A549 (cell line): ENCODE results near the gene SCRN1. TPM values are rescaled to one million over a fixed set of nuclear protein-coding genes. Genes with fewer than 3 reads are reported as not detected.

Experiments used
- ATAC-seq, 2 experiments: fragments of 200-7000 bp in 1 of 2; fragments of >200 bp in 1 of 2; cut with Nextera tagmentation in 1 of 2; cut with Tn5 transposase in 1 of 2; 3 replicates each; pipeline versions ENCODE4 v1.8.0 to v1.9.1; 2018 to 2020; ENCODE audit warnings: mild to moderate bottlenecking in 1 of 2, moderate library complexity in 1 of 2
- CTCF ChIA-PET: fragments of 300-600 bp; sonication (Branson Sonifier 250); formaldehyde crosslinking; extraction: SDS; loops from one replicate; lab custom pipeline; 2021; ENCODE audit warnings: antibody characterized with exemption, inconsistent platforms; lab: Yijun Ruan, JAX
- POLR2A ChIA-PET: fragments of 350-600 bp; formaldehyde crosslinking; extraction: SDS; loops from one replicate; lab custom pipeline; 2021; ENCODE audit warnings: antibody characterized with exemption, inconsistent platforms; lab: Yijun Ruan, JAX
- DNase-seq, 2 experiments: peaks; one replicate each; pipeline versions ENCODE4 v3.0.0 to v3.0.0-alpha.2; 2011 to 2016; ENCODE audit warnings: low read depth in 1 of 2, low spot score in 1 of 2
- FAIRE-seq: peaks from 2 replicates; lab custom pipeline; 2011; peaks lifted over from hg19 to GRCh38; lab: Jason Lieb, UNC
- H3K27ac ChIP-seq, 2 experiments: fragments of >200 bp; sonication (Bioruptor Twin); formaldehyde crosslinking; 3 replicates each; pipeline ENCODE4 v1.5.1; 2016 to 2017
- H3K4me1 ChIP-seq: fragments of >200 bp; sonication (Bioruptor Twin); formaldehyde crosslinking; 3 replicates; pipeline ENCODE4 v1.6.1; 2016
- H3K4me2 ChIP-seq: fragments of >200 bp; sonication (Bioruptor Twin); formaldehyde crosslinking; 3 replicates; pipeline ENCODE4 v1.6.1; 2016
- H3K4me3 ChIP-seq: fragments of >200 bp; sonication (Bioruptor Twin); formaldehyde crosslinking; 3 replicates; pipeline ENCODE4 v1.5.1; 2016
- H3K9me3 ChIP-seq: fragments of >200 bp; sonication (Bioruptor Twin); formaldehyde crosslinking; 3 replicates; pipeline ENCODE4 v1.6.1; 2016
- ATOH8 ChIP-seq: fragments of 250-450 bp; sonication (Bioruptor Pico); IDR thresholded peaks from 2 replicates; pipeline ENCODE4 v1.5.0; 2020; ENCODE audit warnings: low read depth, mild to moderate bottlenecking, moderate library complexity
- BHLHE40 ChIP-seq: IDR thresholded peaks from 2 replicates; pipeline ENCODE4 v1.6.1; 2012; ENCODE audit warnings: low read depth, low read length, inconsistent platforms
- CHD4 ChIP-seq: fragments of 200-600 bp; sonication (generic); IDR thresholded peaks from 2 replicates; pipeline ENCODE4 v1.6.1; 2016; ENCODE audit warnings: antibody characterized with exemption, mild to moderate bottlenecking, borderline replicate concordance
- E2F6 ChIP-seq: IDR thresholded peaks from 2 replicates; pipeline ENCODE4 v1.6.1; 2012; ENCODE audit warnings: low read depth, borderline replicate concordance
- EHF ChIP-seq: fragments of 250-450 bp; sonication (Bioruptor Pico); IDR thresholded peaks from 2 replicates; pipeline ENCODE4 v1.5.0; 2020; ENCODE audit warnings: mild to moderate bottlenecking
- ESRRA ChIP-seq: fragments of 150-350 bp; IDR thresholded peaks from 2 replicates; pipeline ENCODE4 v1.6.1; 2014; ENCODE audit warnings: mild to moderate bottlenecking, low read length, borderline replicate concordance
- FOSB ChIP-seq: fragments of 250-450 bp; sonication (Bioruptor Pico); IDR thresholded peaks from 2 replicates; pipeline ENCODE4 v1.5.0; 2020; ENCODE audit warnings: mild to moderate bottlenecking, moderate library complexity
- FOSL2 ChIP-seq, 2 experiments: fragments of 450-650 bp in 1 of 2; fragments of >200 bp in 1 of 2; sonication (Bioruptor Twin) in 1 of 2; formaldehyde crosslinking; IDR thresholded peaks; 2 replicates each; pipeline versions ENCODE4 v1.5.0 to v1.6.1; 2016 to 2020; ENCODE audit warnings: mild to moderate bottlenecking in 1 of 2, moderate library complexity in 1 of 2
- HDAC2 ChIP-seq: fragments of 200-600 bp; sonication (generic); IDR thresholded peaks from 2 replicates; pipeline ENCODE4 v1.6.1; 2016
- HOXA7 ChIP-seq: fragments of 250-450 bp; sonication (Bioruptor Pico); IDR thresholded peaks from 2 replicates; pipeline ENCODE4 v1.5.0; 2020; ENCODE audit warnings: mild to moderate bottlenecking, moderate library complexity
- MAZ ChIP-seq: fragments of 150-350 bp; IDR thresholded peaks from 2 replicates; pipeline ENCODE4 v1.6.1; 2014; ENCODE audit warnings: antibody characterized with exemption, low read depth, low read length, borderline replicate concordance
- NFE2L2 ChIP-seq: fragments of 150-350 bp; conservative IDR thresholded peaks from 2 replicates; pipeline ENCODE4 v1.6.1; 2014; ENCODE audit warnings: low read length
- NPAS2 ChIP-seq: fragments of 250-450 bp; sonication (Bioruptor Pico); IDR thresholded peaks from 2 replicates; pipeline ENCODE4 v1.8.0; 2022; ENCODE audit warnings: mild to moderate bottlenecking, moderate library complexity, borderline replicate concordance
- NR3C1 ChIP-seq: fragments of >200 bp; sonication (Bioruptor Twin); formaldehyde crosslinking; IDR thresholded peaks from 3 replicates; pipeline ENCODE4 v1.6.1; 2017
- PHF8 ChIP-seq: fragments of 200-600 bp; sonication (generic); IDR thresholded peaks from 2 replicates; pipeline ENCODE4 v1.6.1; 2016; ENCODE audit warnings: low read depth, mild to moderate bottlenecking, antibody characterized with exemption, moderate library complexity, borderline replicate concordance
- POLR2A ChIP-seq: IDR thresholded peaks from 2 replicates; pipeline ENCODE4 v1.6.1; 2012; ENCODE audit warnings: mild to moderate bottlenecking, low read length
- POLR2AphosphoS2 ChIP-seq: conservative IDR thresholded peaks from 2 replicates; pipeline ENCODE4 v1.6.1; 2012; ENCODE audit warnings: low read length, improper control_type of control experiment, inconsistent platforms
- RCOR1 ChIP-seq: fragments of 150-350 bp; IDR thresholded peaks from 2 replicates; pipeline ENCODE4 v1.6.1; 2014; ENCODE audit warnings: antibody characterized with exemption, low read length, low read depth
- REST ChIP-seq: fragments of 200-600 bp; sonication (generic); IDR thresholded peaks from 2 replicates; pipeline ENCODE4 v1.6.1; 2016; ENCODE audit warnings: antibody characterized with exemption, mild to moderate bottlenecking, moderate library complexity
- SMC3 ChIP-seq: fragments of >200 bp; sonication (Bioruptor Twin); formaldehyde crosslinking; IDR thresholded peaks from 3 replicates; pipeline ENCODE4 v1.6.1; 2018; ENCODE audit warnings: inconsistent platforms
- TFCP2L1 ChIP-seq: fragments of 250-450 bp; sonication (Bioruptor Pico); IDR thresholded peaks from 2 replicates; pipeline ENCODE4 v1.5.0; 2021; ENCODE audit warnings: mild to moderate bottlenecking
- ZC3H11A ChIP-seq: fragments of 450-650 bp; IDR thresholded peaks from 2 replicates; pipeline ENCODE4 v1.6.1; 2014; ENCODE audit warnings: antibody characterized with exemption, mild to moderate bottlenecking
- ZNF302 ChIP-seq: fragments of 250-450 bp; sonication (Bioruptor Pico); IDR thresholded peaks from 2 replicates; pipeline ENCODE4 v1.9.0; 2021; ENCODE audit warnings: inconsistent platforms, mild to moderate bottlenecking, moderate library complexity
- WGBS: methylation state at CpG from one replicate; pipeline ENCODE4 v1.1.6; 2017; ENCODE audit errors: missing lambda C conversion rate; 5-methylcytosine and 5-hydroxymethylcytosine counted together
- polyA plus RNA-seq, 4 experiments: library from polyadenylated mRNA; depleted of rRNA in 3 of 4; stranded (reverse); fragments of >200 nt; fragmentation: RNase III in 1 of 4; extraction: RNeasy Plus Mini Kit Qiagen cat#74134 plus additional on column Dnase treatment in 1 of 4; gene quantifications; 2 replicates in 3 of 4; 3 replicates in 1 of 4; pipeline ENCODE4 v1.2.3, GENCODE V29; 2011 to 2017
- TF ChIP-seq, protein P1 (sequence below): fragments of 450-650 bp; IDR thresholded peaks from 2 replicates; pipeline ENCODE4 v1.6.1; 2014; ENCODE audit warnings: antibody characterized with exemption
- TF ChIP-seq, protein P2 (sequence below): IDR thresholded peaks from 2 replicates; pipeline ENCODE4 v1.6.1; 2012
- TF ChIP-seq, protein P3 (sequence below): fragments of >200 bp; sonication (Bioruptor Twin); formaldehyde crosslinking; IDR thresholded peaks from 2 replicates; pipeline ENCODE4 v1.6.1; 2016
- TF ChIP-seq, protein P4 (sequence below): fragments of 250-450 bp; sonication (Bioruptor Pico); IDR thresholded peaks from 2 replicates; pipeline ENCODE4 v1.5.0; 2021; ENCODE audit warnings: mild to moderate bottlenecking, moderate library complexity, borderline replicate concordance
- TF ChIP-seq, protein P5 (sequence below): fragments of 150-350 bp; IDR thresholded peaks from 2 replicates; pipeline ENCODE4 v1.6.1; 2014; ENCODE audit warnings: low read depth, mild to moderate bottlenecking, low read length

Gene SCRN1
- polyA plus RNA-seq, 2 of the 4 experiments (the other 2 are of a cell fraction), result 49.7 to 88.9 TPM

DNA sequence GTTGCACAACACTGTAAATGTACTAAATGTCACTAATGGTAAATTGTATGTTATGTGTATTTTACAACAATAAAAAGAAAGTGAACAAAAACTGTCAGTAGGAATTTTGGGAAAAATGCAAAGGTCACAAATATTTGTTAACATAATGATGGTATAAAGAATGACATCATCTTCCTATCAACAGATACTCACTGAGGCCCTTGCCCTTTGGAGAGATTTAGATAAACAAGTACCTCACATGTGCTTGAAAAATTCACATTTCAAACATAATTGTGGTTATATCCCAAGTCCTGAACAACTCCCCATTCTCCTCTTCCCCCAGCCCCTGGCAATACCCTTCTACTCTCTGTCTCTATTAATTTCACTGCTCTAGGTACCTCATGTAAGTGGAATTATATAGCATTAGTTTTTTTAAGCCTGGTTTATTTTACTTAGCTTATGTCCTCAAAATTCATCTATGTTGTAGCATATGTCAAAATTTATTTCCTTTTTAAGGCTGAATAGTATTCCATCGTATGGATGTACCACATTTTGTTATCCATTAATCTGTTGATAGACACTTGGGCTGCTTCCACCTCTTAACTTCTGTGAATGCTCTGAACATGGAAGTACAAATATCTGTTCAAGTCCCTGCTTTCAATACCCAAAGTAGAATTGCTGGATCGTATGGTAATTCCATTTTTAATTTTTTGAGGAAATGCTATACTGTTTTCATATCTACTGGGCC lies 92.8 kb downstream of the SCRN1 start:
- no peak overlapping the region for H3K4me3 ChIP-seq
- CTCF ChIA-PET, result interaction anchor here (1.0 kb wide), 2 partner anchors 21 to 166 kb away, joined by 3 to 4 read pairs; no protein-coding TSS in a partner anchor
- 49% methylated on average over 2 of the region's 2 CpGs for WGBS
- no peak overlapping the region for H3K4me2 ChIP-seq
- H3K9me3 ChIP-seq, result no peaks in the 10 kb centered on the region
- H3K27ac ChIP-seq, result no peak overlapping the region
- ATAC-seq (no peak), DNase-seq (no peak), FAIRE-seq (no peak)
- POLR2A ChIA-PET, result no interaction called here
- no peaks in the 10 kb centered on the region for H3K4me1 ChIP-seq
- no peak for TF ChIP-seq HDAC2
- TF ChIP-seq, protein P1, sequence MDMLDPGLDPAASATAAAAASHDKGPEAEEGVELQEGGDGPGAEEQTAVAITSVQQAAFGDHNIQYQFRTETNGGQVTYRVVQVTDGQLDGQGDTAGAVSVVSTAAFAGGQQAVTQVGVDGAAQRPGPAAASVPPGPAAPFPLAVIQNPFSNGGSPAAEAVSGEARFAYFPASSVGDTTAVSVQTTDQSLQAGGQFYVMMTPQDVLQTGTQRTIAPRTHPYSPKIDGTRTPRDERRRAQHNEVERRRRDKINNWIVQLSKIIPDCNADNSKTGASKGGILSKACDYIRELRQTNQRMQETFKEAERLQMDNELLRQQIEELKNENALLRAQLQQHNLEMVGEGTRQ, result no peak
- TF ChIP-seq MAZ, result no peak
- TF ChIP-seq RCOR1, result no peak
- TF ChIP-seq, protein P2, sequence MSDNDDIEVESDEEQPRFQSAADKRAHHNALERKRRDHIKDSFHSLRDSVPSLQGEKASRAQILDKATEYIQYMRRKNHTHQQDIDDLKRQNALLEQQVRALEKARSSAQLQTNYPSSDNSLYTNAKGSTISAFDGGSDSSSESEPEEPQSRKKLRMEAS, result no peak
- no peak for TF ChIP-seq CHD4
- TF ChIP-seq TFCP2L1 (CRISPR knock-in tag), result no peak
- no peak for TF ChIP-seq BHLHE40
- TF ChIP-seq NR3C1, result no peak
- TF ChIP-seq, protein P3, sequence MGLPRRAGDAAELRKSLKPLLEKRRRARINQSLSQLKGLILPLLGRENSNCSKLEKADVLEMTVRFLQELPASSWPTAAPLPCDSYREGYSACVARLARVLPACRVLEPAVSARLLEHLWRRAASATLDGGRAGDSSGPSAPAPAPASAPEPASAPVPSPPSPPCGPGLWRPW, result no peak
- TF ChIP-seq REST, result no peak
- TF ChIP-seq SMC3, result no peak
- no peak for TF ChIP-seq ATOH8 (CRISPR knock-in tag)
- no peak for TF ChIP-seq NFE2L2

DNA sequence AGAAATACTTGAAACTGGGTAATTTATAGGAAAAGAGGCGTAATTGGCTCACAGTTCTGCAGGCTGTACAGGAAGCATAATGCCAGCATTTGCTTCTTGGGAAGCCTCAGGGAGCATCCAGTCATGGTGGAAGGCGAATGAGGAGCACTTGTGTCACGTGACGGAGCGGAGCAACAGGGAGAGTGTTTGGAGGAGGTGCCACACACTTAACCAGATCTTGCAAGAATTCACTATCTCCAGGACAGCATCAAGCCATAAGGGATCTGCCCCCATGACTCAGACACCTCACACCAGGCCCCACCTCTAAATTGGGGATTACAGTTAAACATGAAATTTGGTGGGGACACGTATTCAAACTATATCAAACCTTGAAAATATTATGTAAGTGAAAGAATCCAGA lies 94.0 kb downstream of the SCRN1 start:
- Histone ChIP-seq H3K4me3 (no peak overlapping the region), H3K27ac (no peak overlapping the region), H3K4me1 (no peaks in the 10 kb centered on the region), H3K9me3 (no peaks in the 10 kb centered on the region), H3K4me2 (no peak overlapping the region)
- CTCF ChIA-PET, result no interaction called here
- POLR2A ChIA-PET, result no interaction called here
- no peak for ATAC-seq
- no peak for FAIRE-seq
- no peak for DNase-seq
- 71% methylated on average over 6 of the region's 6 CpGs for WGBS
- TF ChIP-seq POLR2A (no peak), E2F6 (no peak), MAZ (no peak), PHF8 (no peak), EHF (CRISPR knock-in tag) (no peak), HOXA7 (no peak), FOSB (CRISPR knock-in tag) (no peak), ESRRA (no peak), FOSL2 (IDR thresholded peaks at IDR 0.05) (no peak), FOSL2 (CRISPR knock-in tag; IDR thresholded peaks at IDR 0.05) (no peak), TFCP2L1 (CRISPR knock-in tag) (no peak), SMC3 (no peak), NPAS2 (CRISPR knock-in tag) (no peak), ZC3H11A (no peak), POLR2AphosphoS2 (no peak), ZNF302 (no peak)
- TF ChIP-seq, protein P4, sequence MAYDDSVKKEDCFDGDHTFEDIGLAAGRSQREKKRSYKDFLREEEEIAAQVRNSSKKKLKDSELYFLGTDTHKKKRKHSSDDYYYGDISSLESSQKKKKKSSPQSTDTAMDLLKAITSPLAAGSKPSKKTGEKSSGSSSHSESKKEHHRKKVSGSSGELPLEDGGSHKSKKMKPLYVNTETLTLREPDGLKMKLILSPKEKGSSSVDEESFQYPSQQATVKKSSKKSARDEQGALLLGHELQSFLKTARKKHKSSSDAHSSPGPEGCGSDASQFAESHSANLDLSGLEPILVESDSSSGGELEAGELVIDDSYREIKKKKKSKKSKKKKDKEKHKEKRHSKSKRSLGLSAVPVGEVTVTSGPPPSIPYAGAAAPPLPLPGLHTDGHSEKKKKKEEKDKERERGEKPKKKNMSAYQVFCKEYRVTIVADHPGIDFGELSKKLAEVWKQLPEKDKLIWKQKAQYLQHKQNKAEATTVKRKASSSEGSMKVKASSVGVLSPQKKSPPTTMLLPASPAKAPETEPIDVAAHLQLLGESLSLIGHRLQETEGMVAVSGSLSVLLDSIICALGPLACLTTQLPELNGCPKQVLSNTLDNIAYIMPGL (CRISPR knock-in tag), result no peak
- TF ChIP-seq, protein P5, sequence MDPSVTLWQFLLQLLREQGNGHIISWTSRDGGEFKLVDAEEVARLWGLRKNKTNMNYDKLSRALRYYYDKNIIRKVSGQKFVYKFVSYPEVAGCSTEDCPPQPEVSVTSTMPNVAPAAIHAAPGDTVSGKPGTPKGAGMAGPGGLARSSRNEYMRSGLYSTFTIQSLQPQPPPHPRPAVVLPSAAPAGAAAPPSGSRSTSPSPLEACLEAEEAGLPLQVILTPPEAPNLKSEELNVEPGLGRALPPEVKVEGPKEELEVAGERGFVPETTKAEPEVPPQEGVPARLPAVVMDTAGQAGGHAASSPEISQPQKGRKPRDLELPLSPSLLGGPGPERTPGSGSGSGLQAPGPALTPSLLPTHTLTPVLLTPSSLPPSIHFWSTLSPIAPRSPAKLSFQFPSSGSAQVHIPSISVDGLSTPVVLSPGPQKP, result no peak
